Fibroblast of lung (primary cell): Measurements from ENCODE around the gene SLC66A1. TPM values are rescaled to one million over a fixed set of nuclear protein-coding genes. Genes with fewer than 3 reads are reported as not detected.

ENCODE experiments used
- DNase-seq, 2 donors: peaks; one replicate each; pipeline versions ENCODE4 v3.0.0 to v3.0.0-alpha.2; 2010; ENCODE audit warnings: low read depth in 2 of 2
- H2AFZ ChIP-seq: 2 replicates; pipeline ENCODE4 v1.5.1; 2012; ENCODE audit warnings: low read length, control low read depth, inconsistent platforms
- H3K27ac ChIP-seq: 2 replicates; pipeline ENCODE4 v1.5.1; 2011; ENCODE audit warnings: low read length, control low read depth; ENCODE audit not compliant: insufficient read depth
- H3K27me3 ChIP-seq: 2 replicates; pipeline ENCODE4 v1.5.1; 2011; ENCODE audit warnings: mild to moderate bottlenecking, low read length; ENCODE audit not compliant: control insufficient read depth, insufficient read depth
- H3K36me3 ChIP-seq: 2 replicates; pipeline ENCODE4 v1.5.1; 2011; ENCODE audit warnings: low read length; ENCODE audit not compliant: control insufficient read depth, insufficient read depth
- H3K4me1 ChIP-seq: 2 replicates; pipeline ENCODE4 v1.5.1; 2011; ENCODE audit warnings: low read length; ENCODE audit not compliant: control insufficient read depth, insufficient read depth; ENCODE audit errors: extremely low read depth
- H3K4me2 ChIP-seq: 2 replicates; pipeline ENCODE4 v1.5.1; 2011; ENCODE audit warnings: low read length, control low read depth; ENCODE audit not compliant: insufficient read depth; ENCODE audit errors: extremely low read depth
- H3K4me3 ChIP-seq, 4 experiments: fragments of 200-600 bp in 1 of 4; sonication (generic) in 1 of 4; replicated peaks in 1 of 4; 2 replicates each; pipeline ENCODE4 v1.5.1; 2011 to 2016; ENCODE audit warnings: low read length in 4 of 4, low read depth in 3 of 4, mild to moderate bottlenecking in 3 of 4, control low read depth in 2 of 4, inconsistent platforms in 1 of 4, mixed read lengths in 1 of 4; ENCODE audit not compliant: insufficient read depth in 1 of 4; ENCODE audit errors: control extremely low read depth in 1 of 4
- H3K79me2 ChIP-seq: 2 replicates; pipeline ENCODE4 v1.5.1; 2012; ENCODE audit warnings: mild to moderate bottlenecking, low read length, inconsistent platforms; ENCODE audit not compliant: control insufficient read depth, insufficient read depth
- H3K9ac ChIP-seq: 2 replicates; pipeline ENCODE4 v1.5.1; 2011; ENCODE audit warnings: mild to moderate bottlenecking, low read length, control low read depth; ENCODE audit not compliant: insufficient read depth
- H3K9me3 ChIP-seq: 2 replicates; pipeline ENCODE4 v1.5.1; 2012; ENCODE audit warnings: low read depth, low read length; ENCODE audit not compliant: control insufficient read depth, insufficient read depth
- H4K20me1 ChIP-seq: 2 replicates; pipeline ENCODE4 v1.5.1; 2011; ENCODE audit warnings: low read length; ENCODE audit not compliant: control insufficient read depth, insufficient read depth; ENCODE audit errors: extremely low read depth
- CTCF ChIP-seq, 2 donors: IDR thresholded peaks in 1 of 2; conservative IDR thresholded peaks in 1 of 2; 1 replicate in 1 of 2; 2 replicates in 1 of 2; pipeline ENCODE4 v1.5.1; 2011 to 2012; ENCODE audit warnings: low read length in 2 of 2, control low read depth in 1 of 2, inconsistent platforms in 1 of 2, low read depth in 1 of 2, mild to moderate bottlenecking in 1 of 2
- EZH2 ChIP-seq: IDR thresholded peaks from 2 replicates; pipeline ENCODE4 v1.5.1; 2012; ENCODE audit warnings: low read length, control low read depth, mild to moderate bottlenecking; ENCODE audit errors: missing control alignments
- polyA plus RNA-seq, 2 donors: library from polyadenylated mRNA; depleted of rRNA in 1 of 2; stranded (reverse) in 1 of 2; unstranded in 1 of 2; fragments of >200 nt; gene quantifications; 2 replicates each; pipeline ENCODE4 v1.2.1, GENCODE V29; 2011 to 2012; ENCODE audit warnings: missing spikeins in 1 of 2
- total RNA-seq: library from RNA; depleted of rRNA; stranded (reverse); fragments of >200 nt; gene quantifications from 2 replicates; pipeline ENCODE4 v1.2.1, GENCODE V29; 2014

Gene SLC66A1
- total and polyA plus RNA-seq, 2 donors (not counting 1 experiment from before 2014, with no cell fraction given), result 7.1 to 18.3 TPM

GRCh38 chr1:19370453-19371170 is 58.5 kb downstream of the SLC66A1 start:
- no peak for DNase-seq
- Histone ChIP-seq H3K27ac (no peak overlapping the region), H3K36me3 (peaks cover 10% of the 10 kb centered on the region), H3K4me1 (peaks cover 11% of the 10 kb centered on the region), H3K27me3 (no peaks in the 10 kb centered on the region), H3K4me2 (no peak overlapping the region), H4K20me1 (no peaks in the 10 kb centered on the region), H3K9ac (no peak overlapping the region), H3K9me3 (no peaks in the 10 kb centered on the region), H3K4me3 (no peak overlapping the region), H2AFZ (no peak overlapping the region), H3K79me2 (peaks cover 21% of the 10 kb centered on the region)
- TF ChIP-seq EZH2 (no peak), CTCF (conservative IDR thresholded peaks at IDR 0.05 in 1 of 2, IDR thresholded peaks at IDR 0.05 in 1 of 2; ENCODE audit: low read depth in 1 of 2, low read length in 2 of 2) (no peak)

- Histone ChIP-seq H3K4me2 (no peak overlapping the region), H3K79me2 (peaks cover 21% of the 10 kb centered on the region), H3K9ac (no peak overlapping the region), H3K4me3 (no peak overlapping the region), H3K36me3 (peaks cover 13% of the 10 kb centered on the region), H4K20me1 (no peaks in the 10 kb centered on the region), H3K4me1 (peaks cover 11% of the 10 kb centered on the region), H2AFZ (no peak overlapping the region), H3K9me3 (no peaks in the 10 kb centered on the region), H3K27me3 (no peaks in the 10 kb centered on the region), H3K27ac (no peak overlapping the region)
- DNase-seq, result no peak
- no peak for TF ChIP-seq CTCF (conservative IDR thresholded peaks at IDR 0.05 in 1 of 2, IDR thresholded peaks at IDR 0.05 in 1 of 2; ENCODE audit: low read depth in 1 of 2, low read length in 2 of 2)
- TF ChIP-seq EZH2, result no peak
These were observed 59.4 kb downstream of the SLC66A1 start for GRCh38 chr1:19371226-19372135.

DNA sequence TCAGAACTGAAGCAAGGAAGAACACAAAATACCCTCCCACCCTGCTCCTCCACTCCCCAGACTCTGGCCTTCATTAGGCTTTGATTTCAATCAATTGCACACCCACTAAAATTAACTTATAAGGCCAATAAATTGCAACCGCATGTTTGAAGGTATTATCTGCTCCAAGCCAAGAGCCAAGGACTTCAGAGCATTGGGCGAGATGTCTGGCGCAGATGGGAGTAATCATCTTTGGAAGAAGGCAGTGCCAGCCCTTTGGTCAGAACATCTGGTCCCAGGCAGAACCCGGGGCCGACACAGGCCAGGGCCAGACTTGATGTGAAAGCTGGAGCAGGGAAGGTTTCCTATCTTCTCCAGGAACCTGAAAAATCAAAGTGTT is 60.0 kb downstream of the SLC66A1 start:
- H3K9me3 ChIP-seq, result no peaks in the 10 kb centered on the region
- no peaks in the 10 kb centered on the region for H4K20me1 ChIP-seq
- H3K4me1 ChIP-seq, result peaks cover 11% of the 10 kb centered on the region
- DNase-seq, result no peak
- no peak overlapping the region for H3K9ac ChIP-seq
- no peak overlapping the region for H3K4me3 ChIP-seq
- H3K79me2 ChIP-seq, result peaks cover 21% of the 10 kb centered on the region
- peak overlapping the region; percentile 38 for H3K27ac ChIP-seq
- H2AFZ ChIP-seq, result no peak overlapping the region
- H3K36me3 ChIP-seq, result peaks cover 15% of the 10 kb centered on the region
- no peak overlapping the region for H3K4me2 ChIP-seq
- TF ChIP-seq EZH2 (no peak), CTCF (conservative IDR thresholded peaks at IDR 0.05 in 1 of 2, IDR thresholded peaks at IDR 0.05 in 1 of 2; ENCODE audit: low read depth in 1 of 2, low read length in 2 of 2) (no peak)
- no peaks in the 10 kb centered on the region for H3K27me3 ChIP-seq
